HepG2 (cell line): ENCODE results near the gene CYP2W1. TPM values are rescaled to one million over a fixed set of nuclear protein-coding genes. Genes with fewer than 3 reads are reported as not detected.

ENCODE experiments used
- CC2D1A ChIP-seq: sonication (generic); formaldehyde crosslinking; IDR thresholded peaks from 2 replicates; pipeline ENCODE4 v1.8.1; 2023; ENCODE audit warnings: mild to moderate bottlenecking, missing genetic modification reagents
- STAT5B ChIP-seq: sonication (generic); formaldehyde crosslinking; IDR thresholded peaks from 2 replicates; pipeline ENCODE4 v1.4.0; 2020; ENCODE audit warnings: missing genetic modification reagents
- ZNF292 ChIP-seq: sonication (generic); formaldehyde crosslinking; IDR thresholded peaks from 2 replicates; pipeline ENCODE4 v1.8.1; 2022; ENCODE audit warnings: mild to moderate bottlenecking, low read depth, missing genetic modification reagents, borderline replicate concordance
- ZNF30 ChIP-seq: sonication (generic); formaldehyde crosslinking; IDR thresholded peaks from 2 replicates; pipeline ENCODE4 v1.5.0; 2020; ENCODE audit warnings: mild to moderate bottlenecking, missing genetic modification reagents
- ZNF350 ChIP-seq: sonication (generic); formaldehyde crosslinking; IDR thresholded peaks from 2 replicates; pipeline ENCODE4 v1.4.0; 2020; ENCODE audit warnings: mild to moderate bottlenecking, low read depth, missing genetic modification reagents, borderline replicate concordance
- ZNF841 ChIP-seq: sonication (generic); formaldehyde crosslinking; IDR thresholded peaks from 2 replicates; pipeline ENCODE4 v1.8.1; 2023; ENCODE audit warnings: missing genetic modification reagents, borderline replicate concordance
- polyA plus RNA-seq, 8 experiments: library from polyadenylated mRNA; depleted of rRNA in 3 of 8; stranded (reverse) in 7 of 8; unstranded in 1 of 8; fragments of >200 nt; fragmentation: Illumina TruSeq in 4 of 8; extraction: Trizol in 4 of 8; gene quantifications; 2 replicates each; pipeline versions ENCODE4 v1.2.1 to v1.2.3, GENCODE V29; 2011 to 2016; ENCODE audit warnings: low read depth in 4 of 8, missing spikeins in 1 of 8, mixed read lengths in 1 of 8; ENCODE audit not compliant: insufficient read depth in 1 of 8
- total RNA-seq, 5 experiments: library from RNA; depleted of rRNA; stranded (reverse); fragments of >200 nt; fragmentation: Illumina TruSeq; extraction: Trizol; gene quantifications; 2 replicates each; pipeline ENCODE4 v1.2.3, GENCODE V29; 2016; ENCODE audit warnings: low read depth in 1 of 5
- TF ChIP-seq, protein P1 (sequence below): IDR thresholded peaks from 2 replicates; pipeline ENCODE4 v1.6.1; 2016
- TF ChIP-seq, protein P2 (sequence below): IDR thresholded peaks from 2 replicates; pipeline ENCODE4 v1.6.1; 2016; ENCODE audit warnings: mild to moderate bottlenecking, missing biosample characterization, missing genetic modification reagents
- TF ChIP-seq, protein P3 (sequence below): sonication (generic); formaldehyde crosslinking; IDR thresholded peaks from 2 replicates; pipeline ENCODE4 v1.5.0; 2020; ENCODE audit warnings: missing genetic modification reagents, mild to moderate bottlenecking, borderline replicate concordance
- TF ChIP-seq, protein P4 (sequence below): sonication (generic); formaldehyde crosslinking; conservative IDR thresholded peaks from 2 replicates; pipeline ENCODE4 v1.4.0; 2020; ENCODE audit warnings: missing genetic modification reagents
- TF ChIP-seq, protein P5 (sequence below): sonication (generic); formaldehyde crosslinking; IDR thresholded peaks from 2 replicates; pipeline ENCODE4 v1.5.0; 2020; ENCODE audit warnings: missing genetic modification reagents
- TF ChIP-seq, protein P6 (sequence below), 2 experiments: fragments of 450-650 bp in 1 of 2; sonication (generic) in 1 of 2; formaldehyde crosslinking in 1 of 2; IDR thresholded peaks; 2 replicates each; pipeline versions ENCODE4 v1.6.1 to v1.8.0; 2016 to 2022; ENCODE audit warnings: antibody characterized with exemption in 1 of 2, mild to moderate bottlenecking in 1 of 2, missing genetic modification reagents in 1 of 2
- TF ChIP-seq, protein P7 (sequence below): sonication (generic); formaldehyde crosslinking; IDR thresholded peaks from 2 replicates; pipeline ENCODE4 v1.8.0; 2022; ENCODE audit warnings: missing genetic modification reagents, mild to moderate bottlenecking, borderline replicate concordance

CYP2W1 gene
- total and polyA plus RNA-seq, 2 of the 13 experiments (the other 11 are each of a cell fraction or from before 2014, with no cell fraction given): 19.5 to 31.7 TPM

DNA sequence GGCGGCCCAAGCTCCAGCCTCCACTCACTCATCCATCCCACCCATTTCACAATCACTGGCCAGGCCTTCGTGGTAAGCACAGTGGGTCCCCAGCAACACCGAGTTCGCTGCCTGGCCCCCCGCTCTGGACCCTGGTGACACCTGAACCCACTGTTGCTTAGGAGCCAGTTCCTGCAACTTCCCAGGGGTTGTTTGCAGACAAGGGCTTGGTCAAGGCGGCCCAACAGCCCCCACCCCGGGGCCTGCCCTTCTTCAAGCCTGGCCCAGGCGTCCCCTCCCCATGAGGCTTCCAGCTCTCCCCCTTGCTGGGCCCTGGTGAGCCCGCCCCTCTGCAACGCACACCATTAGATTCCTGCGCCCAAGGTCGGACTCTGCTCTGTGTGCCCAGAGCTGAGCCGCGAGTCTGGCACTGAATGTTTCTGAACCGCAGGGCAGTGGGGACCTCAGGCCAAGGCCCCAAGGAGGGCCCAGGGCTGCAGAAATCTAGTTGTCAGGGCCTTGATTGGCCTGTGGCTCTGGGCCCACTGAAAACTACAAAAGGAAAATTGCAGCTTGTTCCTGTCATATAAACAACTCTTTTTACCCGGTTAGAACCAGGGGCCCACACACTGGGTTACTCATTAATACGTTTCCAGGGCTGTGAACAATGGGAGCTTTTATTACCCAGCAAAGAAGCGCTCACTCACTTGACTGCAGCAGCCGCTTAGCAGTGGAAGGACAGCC, 5.5 kb upstream of the CYP2W1 start (continued):
- TF ChIP-seq, protein P1, sequence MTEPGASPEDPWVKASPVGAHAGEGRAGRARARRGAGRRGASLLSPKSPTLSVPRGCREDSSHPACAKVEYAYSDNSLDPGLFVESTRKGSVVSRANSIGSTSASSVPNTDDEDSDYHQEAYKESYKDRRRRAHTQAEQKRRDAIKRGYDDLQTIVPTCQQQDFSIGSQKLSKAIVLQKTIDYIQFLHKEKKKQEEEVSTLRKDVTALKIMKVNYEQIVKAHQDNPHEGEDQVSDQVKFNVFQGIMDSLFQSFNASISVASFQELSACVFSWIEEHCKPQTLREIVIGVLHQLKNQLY (CRISPR knock-in tag): no peak
- TF ChIP-seq ZNF30 (CRISPR knock-in tag) (no peak), ZNF841 (CRISPR knock-in tag) (no peak), STAT5B (CRISPR knock-in tag) (no peak), ZNF292 (no peak; the same call in 1 of the 2 replicates), CC2D1A (CRISPR knock-in tag) (no peak), ZNF350 (CRISPR knock-in tag) (peak; percentile 91)
- TF ChIP-seq, protein P2, sequence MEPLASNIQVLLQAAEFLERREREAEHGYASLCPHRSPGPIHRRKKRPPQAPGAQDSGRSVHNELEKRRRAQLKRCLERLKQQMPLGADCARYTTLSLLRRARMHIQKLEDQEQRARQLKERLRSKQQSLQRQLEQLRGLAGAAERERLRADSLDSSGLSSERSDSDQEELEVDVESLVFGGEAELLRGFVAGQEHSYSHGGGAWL (CRISPR knock-in tag): no peak
- TF ChIP-seq, protein P3, sequence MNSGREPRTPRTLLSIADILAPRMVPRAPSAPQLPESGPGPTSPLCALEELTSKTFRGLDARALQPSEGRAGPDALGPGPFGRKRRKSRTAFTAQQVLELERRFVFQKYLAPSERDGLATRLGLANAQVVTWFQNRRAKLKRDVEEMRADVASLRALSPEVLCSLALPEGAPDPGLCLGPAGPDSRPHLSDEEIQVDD (CRISPR knock-in tag): no peak
- TF ChIP-seq, protein P4, sequence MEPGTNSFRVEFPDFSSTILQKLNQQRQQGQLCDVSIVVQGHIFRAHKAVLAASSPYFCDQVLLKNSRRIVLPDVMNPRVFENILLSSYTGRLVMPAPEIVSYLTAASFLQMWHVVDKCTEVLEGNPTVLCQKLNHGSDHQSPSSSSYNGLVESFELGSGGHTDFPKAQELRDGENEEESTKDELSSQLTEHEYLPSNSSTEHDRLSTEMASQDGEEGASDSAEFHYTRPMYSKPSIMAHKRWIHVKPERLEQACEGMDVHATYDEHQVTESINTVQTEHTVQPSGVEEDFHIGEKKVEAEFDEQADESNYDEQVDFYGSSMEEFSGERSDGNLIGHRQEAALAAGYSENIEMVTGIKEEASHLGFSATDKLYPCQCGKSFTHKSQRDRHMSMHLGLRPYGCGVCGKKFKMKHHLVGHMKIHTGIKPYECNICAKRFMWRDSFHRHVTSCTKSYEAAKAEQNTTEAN (CRISPR knock-in tag): peak; percentile 60; the same call in 1 of the 2 replicates
- TF ChIP-seq, protein P5, sequence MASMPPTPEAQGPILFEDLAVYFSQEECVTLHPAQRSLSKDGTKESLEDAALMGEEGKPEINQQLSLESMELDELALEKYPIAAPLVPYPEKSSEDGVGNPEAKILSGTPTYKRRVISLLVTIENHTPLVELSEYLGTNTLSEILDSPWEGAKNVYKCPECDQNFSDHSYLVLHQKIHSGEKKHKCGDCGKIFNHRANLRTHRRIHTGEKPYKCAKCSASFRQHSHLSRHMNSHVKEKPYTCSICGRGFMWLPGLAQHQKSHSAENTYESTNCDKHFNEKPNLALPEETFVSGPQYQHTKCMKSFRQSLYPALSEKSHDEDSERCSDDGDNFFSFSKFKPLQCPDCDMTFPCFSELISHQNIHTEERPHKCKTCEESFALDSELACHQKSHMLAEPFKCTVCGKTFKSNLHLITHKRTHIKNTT (CRISPR knock-in tag): no peak
- TF ChIP-seq, protein P6, sequence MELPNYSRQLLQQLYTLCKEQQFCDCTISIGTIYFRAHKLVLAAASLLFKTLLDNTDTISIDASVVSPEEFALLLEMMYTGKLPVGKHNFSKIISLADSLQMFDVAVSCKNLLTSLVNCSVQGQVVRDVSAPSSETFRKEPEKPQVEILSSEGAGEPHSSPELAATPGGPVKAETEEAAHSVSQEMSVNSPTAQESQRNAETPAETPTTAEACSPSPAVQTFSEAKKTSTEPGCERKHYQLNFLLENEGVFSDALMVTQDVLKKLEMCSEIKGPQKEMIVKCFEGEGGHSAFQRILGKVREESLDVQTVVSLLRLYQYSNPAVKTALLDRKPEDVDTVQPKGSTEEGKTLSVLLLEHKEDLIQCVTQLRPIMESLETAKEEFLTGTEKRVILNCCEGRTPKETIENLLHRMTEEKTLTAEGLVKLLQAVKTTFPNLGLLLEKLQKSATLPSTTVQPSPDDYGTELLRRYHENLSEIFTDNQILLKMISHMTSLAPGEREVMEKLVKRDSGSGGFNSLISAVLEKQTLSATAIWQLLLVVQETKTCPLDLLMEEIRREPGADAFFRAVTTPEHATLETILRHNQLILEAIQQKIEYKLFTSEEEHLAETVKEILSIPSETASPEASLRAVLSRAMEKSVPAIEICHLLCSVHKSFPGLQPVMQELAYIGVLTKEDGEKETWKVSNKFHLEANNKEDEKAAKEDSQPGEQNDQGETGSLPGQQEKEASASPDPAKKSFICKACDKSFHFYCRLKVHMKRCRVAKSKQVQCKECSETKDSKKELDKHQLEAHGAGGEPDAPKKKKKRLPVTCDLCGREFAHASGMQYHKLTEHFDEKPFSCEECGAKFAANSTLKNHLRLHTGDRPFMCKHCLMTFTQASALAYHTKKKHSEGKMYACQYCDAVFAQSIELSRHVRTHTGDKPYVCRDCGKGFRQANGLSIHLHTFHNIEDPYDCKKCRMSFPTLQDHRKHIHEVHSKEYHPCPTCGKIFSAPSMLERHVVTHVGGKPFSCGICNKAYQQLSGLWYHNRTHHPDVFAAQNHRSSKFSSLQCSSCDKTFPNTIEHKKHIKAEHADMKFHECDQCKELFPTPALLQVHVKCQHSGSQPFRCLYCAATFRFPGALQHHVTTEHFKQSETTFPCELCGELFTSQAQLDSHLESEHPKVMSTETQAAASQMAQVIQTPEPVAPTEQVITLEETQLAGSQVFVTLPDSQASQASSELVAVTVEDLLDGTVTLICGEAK (IDR thresholded peaks at IDR 0.05): no peak
- TF ChIP-seq, protein P6 (CRISPR knock-in tag; IDR thresholded peaks at IDR 0.05): peak; percentile 16; the same call in 1 of the 2 replicates
- TF ChIP-seq, protein P7, sequence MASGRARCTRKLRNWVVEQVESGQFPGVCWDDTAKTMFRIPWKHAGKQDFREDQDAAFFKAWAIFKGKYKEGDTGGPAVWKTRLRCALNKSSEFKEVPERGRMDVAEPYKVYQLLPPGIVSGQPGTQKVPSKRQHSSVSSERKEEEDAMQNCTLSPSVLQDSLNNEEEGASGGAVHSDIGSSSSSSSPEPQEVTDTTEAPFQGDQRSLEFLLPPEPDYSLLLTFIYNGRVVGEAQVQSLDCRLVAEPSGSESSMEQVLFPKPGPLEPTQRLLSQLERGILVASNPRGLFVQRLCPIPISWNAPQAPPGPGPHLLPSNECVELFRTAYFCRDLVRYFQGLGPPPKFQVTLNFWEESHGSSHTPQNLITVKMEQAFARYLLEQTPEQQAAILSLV: no peak; the same call in none of the 2 replicates
